Esophagus muscularis mucosa (tissue), 4 donors: Measurements from ENCODE around the gene CDC42EP1. TPM values are rescaled to one million over a fixed set of nuclear protein-coding genes. Genes with fewer than 3 reads are reported as not detected.

ENCODE experiments used
- DNase-seq: peaks from one replicate; pipeline ENCODE4 v3.0.0-alpha.2; 2017; ENCODE audit errors: extremely low spot score
- H3K27ac ChIP-seq, 4 donors: fragments of 200-600 bp; sonication (generic); replicated peaks in 1 of 4; 1 replicate in 3 of 4; 2 replicates in 1 of 4; pipeline ENCODE4 v1.5.1; 2016 to 2019; ENCODE audit warnings: mild to moderate bottlenecking in 1 of 4
- H3K27me3 ChIP-seq, 4 donors: fragments of 200-600 bp; sonication (generic); one replicate each; pipeline versions ENCODE4 v1.5.1 to v1.6.0; 2016 to 2019
- H3K36me3 ChIP-seq, 4 donors: fragments of 200-600 bp; sonication (generic); one replicate each; pipeline ENCODE4 v1.5.1; 2016 to 2019
- H3K4me1 ChIP-seq, 4 donors: fragments of 200-600 bp; sonication (generic); one replicate each; pipeline ENCODE4 v1.5.1; 2016 to 2019
- H3K4me3 ChIP-seq, 4 donors: fragments of 200-600 bp; sonication (generic); 1 replicate in 2 of 4; 2 replicates in 2 of 4; pipeline ENCODE4 v1.5.1; 2016 to 2019; ENCODE audit warnings: mild to moderate bottlenecking in 4 of 4, moderate library complexity in 1 of 4
- H3K9me3 ChIP-seq, 4 donors: fragments of 200-600 bp; sonication (generic); 1 replicate in 3 of 4; 2 replicates in 1 of 4; pipeline ENCODE4 v1.5.1; 2016 to 2019
- EP300 ChIP-seq: sonication (generic); formaldehyde crosslinking; IDR thresholded peaks from one replicate; pipeline ENCODE4 v1.6.1; 2017; ENCODE audit warnings: antibody characterized with exemption
- POLR2A ChIP-seq: fragments of 450-650 bp; IDR thresholded peaks from one replicate; pipeline ENCODE4 v1.6.1; 2017; ENCODE audit warnings: antibody characterized with exemption, moderate library complexity, mild to moderate bottlenecking, low read depth
- POLR2AphosphoS5 ChIP-seq, 2 donors: sonication (generic); formaldehyde crosslinking; IDR thresholded peaks; one replicate each; pipeline ENCODE4 v1.6.1; 2017; ENCODE audit warnings: antibody characterized with exemption in 2 of 2
- WGBS: methylation state at CpG from one replicate; pipeline ENCODE4 v1.1.5; 2018; 5-methylcytosine and 5-hydroxymethylcytosine counted together
- intact Hi-C: fragments of 100-400 bp; cut with DNase I; formaldehyde crosslinking; loops from one replicate; pipeline ENCODE4 v1.15.1; 2023
- total RNA-seq, 4 donors: library from RNA; depleted of rRNA; stranded (reverse); fragments of >200 nt; gene quantifications; one replicate each; pipeline versions ENCODE4 v1.1.0 to v1.2.1, GENCODE V29; 2016
- TF ChIP-seq, protein P1 (sequence below), 3 experiments: fragments of 200-600 bp in 2 of 3; fragments of 450-650 bp in 1 of 3; sonication (generic) in 2 of 3; IDR thresholded peaks; one replicate each; pipeline ENCODE4 v1.5.1; 2017 to 2019; ENCODE audit warnings: antibody characterized with exemption in 3 of 3, mild to moderate bottlenecking in 2 of 3, moderate library complexity in 1 of 3

CDC42EP1 gene
- total RNA-seq, 4 donors from 2014 or later = 19.9 to 38.1 (median 36.7) TPM

DNA sequence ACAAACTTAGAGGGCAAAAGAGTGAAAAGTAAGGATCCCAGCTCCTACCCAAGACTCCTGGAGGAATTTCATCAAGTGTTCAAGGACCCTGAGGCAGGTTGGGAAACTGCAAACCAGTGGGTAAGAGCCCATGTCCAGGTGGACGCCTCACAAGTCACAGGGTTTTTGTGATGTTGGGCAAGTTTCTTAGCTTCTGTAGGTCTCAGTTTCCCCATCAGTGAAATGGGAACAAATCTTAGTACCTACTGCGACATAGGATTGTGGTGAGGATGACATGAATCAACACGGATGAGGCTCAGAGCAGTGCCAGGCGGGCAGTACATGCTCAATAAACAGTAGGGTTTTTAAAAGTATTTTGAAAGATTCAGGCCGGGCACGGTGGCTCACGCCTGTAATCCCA is 17.3 kb upstream of the CDC42EP1 start:
- H3K4me1 ChIP-seq = peaks cover 31 to 44% (median 41%) of the 10 kb centered on the region in 4 donors
- no peaks in the 10 kb centered on the region for H3K9me3 ChIP-seq
- H3K27me3 ChIP-seq = peaks cover 0 to 35% (median 0%) of the 10 kb centered on the region in 4 donors
- WGBS = 91% methylated on average over 7 of the region's 7 CpGs
- H3K36me3 ChIP-seq = no peaks in the 10 kb centered on the region
- no peak overlapping the region for H3K4me3 ChIP-seq
- TF ChIP-seq, protein P1, sequence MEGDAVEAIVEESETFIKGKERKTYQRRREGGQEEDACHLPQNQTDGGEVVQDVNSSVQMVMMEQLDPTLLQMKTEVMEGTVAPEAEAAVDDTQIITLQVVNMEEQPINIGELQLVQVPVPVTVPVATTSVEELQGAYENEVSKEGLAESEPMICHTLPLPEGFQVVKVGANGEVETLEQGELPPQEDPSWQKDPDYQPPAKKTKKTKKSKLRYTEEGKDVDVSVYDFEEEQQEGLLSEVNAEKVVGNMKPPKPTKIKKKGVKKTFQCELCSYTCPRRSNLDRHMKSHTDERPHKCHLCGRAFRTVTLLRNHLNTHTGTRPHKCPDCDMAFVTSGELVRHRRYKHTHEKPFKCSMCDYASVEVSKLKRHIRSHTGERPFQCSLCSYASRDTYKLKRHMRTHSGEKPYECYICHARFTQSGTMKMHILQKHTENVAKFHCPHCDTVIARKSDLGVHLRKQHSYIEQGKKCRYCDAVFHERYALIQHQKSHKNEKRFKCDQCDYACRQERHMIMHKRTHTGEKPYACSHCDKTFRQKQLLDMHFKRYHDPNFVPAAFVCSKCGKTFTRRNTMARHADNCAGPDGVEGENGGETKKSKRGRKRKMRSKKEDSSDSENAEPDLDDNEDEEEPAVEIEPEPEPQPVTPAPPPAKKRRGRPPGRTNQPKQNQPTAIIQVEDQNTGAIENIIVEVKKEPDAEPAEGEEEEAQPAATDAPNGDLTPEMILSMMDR (IDR thresholded peaks at IDR 0.05) = no peak
- TF ChIP-seq POLR2A (no peak), POLR2AphosphoS5 (IDR thresholded peaks at IDR 0.05) (no peak), EP300 (no peak)
- no peak for DNase-seq
- H3K27ac ChIP-seq = no peak overlapping the region
- intact Hi-C loops = no loop called here

DNA sequence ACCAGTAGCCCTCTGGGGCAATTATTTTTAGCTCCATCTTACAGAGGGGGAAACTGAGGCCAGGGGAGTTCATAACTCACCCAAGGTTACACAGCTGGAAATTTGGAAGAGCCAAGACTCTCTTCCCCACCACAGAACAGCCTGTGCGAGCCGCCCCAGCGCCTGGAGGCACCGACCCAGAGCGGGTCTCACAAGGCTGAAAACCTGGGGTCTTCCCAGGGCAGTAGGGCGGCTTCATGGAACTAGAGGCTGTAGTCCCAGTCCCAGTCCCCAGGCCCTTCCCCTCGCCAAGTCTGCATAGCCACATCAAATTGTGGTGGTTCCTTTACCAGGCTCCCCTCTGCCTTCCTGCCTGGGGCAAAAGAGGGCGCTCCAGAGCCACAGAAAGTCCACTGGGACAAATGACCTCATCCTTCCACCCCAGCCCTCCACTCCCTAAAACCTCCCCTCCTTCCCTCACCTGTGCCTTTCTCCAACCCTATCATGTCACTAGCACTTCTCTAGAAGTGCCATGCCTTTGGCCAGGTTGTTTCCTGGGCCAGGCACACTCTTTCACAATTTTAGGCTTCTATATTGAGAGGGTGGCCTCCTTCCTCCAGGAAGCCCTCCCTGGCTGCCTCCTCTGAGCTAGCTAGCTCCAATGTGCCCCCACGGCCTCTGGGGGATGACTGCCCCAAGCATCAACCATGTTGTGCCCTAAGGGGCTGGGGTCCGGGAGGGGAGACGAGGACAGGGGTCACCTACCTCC is 15.2 kb upstream of the CDC42EP1 start:
- TF ChIP-seq, protein P1 (IDR thresholded peaks at IDR 0.05) = peak; percentile 50 to 67 (median 57)
- no peak for TF ChIP-seq EP300
- H3K36me3 ChIP-seq = no peaks in the 10 kb centered on the region
- H3K27me3 ChIP-seq = peaks cover 0 to 27% (median 0%) of the 10 kb centered on the region in 4 donors
- H3K9me3 ChIP-seq = no peaks in the 10 kb centered on the region
- peak overlapping the region; percentile 81 to 90 (median 84) for H3K27ac ChIP-seq
- 47% methylated on average over 5 of the region's 11 CpGs for WGBS
- H3K4me3 ChIP-seq = peak overlapping the region; percentile 20 to 49 (median 31)
- peaks cover 35 to 51% (median 45%) of the 10 kb centered on the region in 4 donors for H3K4me1 ChIP-seq
- DNase-seq = no peak
- intact Hi-C loops = loop anchor here (2.0 kb wide), 1 partner anchor 48 kb away; no protein-coding TSS in a partner anchor

DNA sequence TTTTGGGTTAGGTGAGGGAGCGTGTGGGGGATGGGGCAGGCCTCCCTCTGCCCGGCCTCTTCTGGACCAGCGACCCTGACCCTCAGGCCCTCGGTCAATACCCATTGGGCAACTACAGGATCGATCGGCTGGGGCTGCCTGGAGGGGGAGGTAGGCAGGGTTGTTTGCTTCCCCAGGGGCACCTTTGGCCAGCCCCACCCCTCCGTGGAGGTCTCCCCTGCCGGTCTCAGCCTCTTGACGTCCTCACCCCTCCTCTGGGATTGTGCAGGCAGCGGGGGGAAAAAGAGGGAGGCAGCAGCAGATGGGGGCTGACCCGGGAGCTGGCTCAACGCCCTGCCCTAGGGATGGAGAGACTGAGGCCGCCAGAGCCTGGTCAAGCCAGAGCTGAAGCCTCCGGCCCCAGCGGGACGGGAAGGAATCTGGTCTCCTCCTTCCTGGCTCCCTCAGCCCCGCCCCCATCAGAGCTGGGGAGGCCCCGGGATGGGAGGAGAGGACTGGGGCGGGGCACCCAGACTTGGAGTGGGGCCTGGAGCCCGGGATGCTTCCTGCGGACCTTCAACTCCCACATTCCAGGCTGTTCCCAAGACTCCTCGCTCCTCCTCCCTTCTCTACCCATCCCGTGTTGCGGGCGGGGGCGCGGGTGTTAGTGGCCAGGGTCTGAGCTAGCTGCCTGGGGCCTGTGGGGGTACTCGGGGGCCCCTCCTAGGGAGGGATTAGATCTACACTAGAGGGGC is 14.4 kb upstream of the CDC42EP1 start:
- no peaks in the 10 kb centered on the region for H3K9me3 ChIP-seq
- no peaks in the 10 kb centered on the region for H3K36me3 ChIP-seq
- intact Hi-C loops = loop anchor here (2.0 kb wide), 1 partner anchor 47 kb away; no protein-coding TSS in a partner anchor
- H3K27me3 ChIP-seq = peaks cover 0 to 21% (median 0%) of the 10 kb centered on the region in 4 donors
- peaks cover 40 to 54% (median 51%) of the 10 kb centered on the region in 4 donors for H3K4me1 ChIP-seq
- WGBS = 6% methylated on average over 13 of the region's 28 CpGs
- H3K27ac ChIP-seq = peak overlapping the region; percentile 81 to 90 (median 84)
- H3K4me3 ChIP-seq = peak overlapping the region; percentile 20 to 49 (median 31)
- TF ChIP-seq POLR2A = peak; percentile 33
- TF ChIP-seq POLR2AphosphoS5 (IDR thresholded peaks at IDR 0.05) = peak; percentile 70 to 75
- TF ChIP-seq, protein P1 (IDR thresholded peaks at IDR 0.05) = no peak
- peak; percentile 95 for DNase-seq

DNA sequence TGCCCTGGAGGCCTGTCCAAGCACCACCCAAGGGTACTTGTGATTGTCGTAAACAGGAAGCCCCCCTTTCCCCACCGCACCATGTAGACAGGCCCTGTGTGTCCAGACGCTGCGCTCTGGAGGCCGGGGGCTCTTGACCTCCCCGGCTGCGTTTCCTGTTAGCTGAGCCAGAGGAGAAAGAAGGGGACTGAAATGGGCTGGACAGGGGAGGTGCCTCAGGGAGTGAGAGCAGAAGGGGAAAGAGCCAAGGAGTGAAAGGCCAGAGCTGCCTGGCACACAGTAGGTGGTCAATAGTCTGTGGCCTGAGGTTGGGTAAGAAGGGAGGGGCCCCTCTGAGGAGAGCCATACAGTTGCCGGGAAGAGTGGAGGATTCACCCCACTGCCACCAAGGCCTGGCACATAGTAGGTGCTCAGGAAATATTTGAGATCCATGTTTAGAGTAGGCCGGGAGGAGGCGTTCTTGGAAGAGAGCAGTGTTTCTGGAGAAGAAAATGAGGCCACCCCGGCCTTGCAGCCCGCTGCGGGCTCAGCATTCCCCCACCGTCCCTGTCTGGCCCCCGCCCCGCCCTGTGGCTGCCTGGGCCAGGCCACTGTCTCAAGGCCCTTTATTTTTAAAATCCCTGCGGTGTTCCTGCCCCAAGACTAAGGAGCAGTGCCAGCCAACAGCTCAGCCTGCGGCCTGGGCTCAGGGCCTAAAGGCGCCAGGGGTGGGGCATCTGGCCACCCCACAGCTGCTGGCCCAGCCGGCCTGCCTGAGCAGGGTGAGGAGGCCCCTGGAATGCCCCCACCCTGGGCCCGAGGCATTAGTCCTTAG is 13.6 kb upstream of the CDC42EP1 start:
- TF ChIP-seq, protein P1 (IDR thresholded peaks at IDR 0.05) = no peak
- TF ChIP-seq POLR2A = no peak
- TF ChIP-seq POLR2AphosphoS5 (IDR thresholded peaks at IDR 0.05) = no peak
- TF ChIP-seq EP300 = no peak
- intact Hi-C loops = no loop called here
- no peak for DNase-seq

More for the DNA sequence above, 13.6 kb upstream of the CDC42EP1 start:
- H3K36me3 ChIP-seq = no peaks in the 10 kb centered on the region
- H3K27me3 ChIP-seq = peaks cover 0 to 20% (median 0%) of the 10 kb centered on the region in 4 donors
- H3K4me3 ChIP-seq = peak overlapping the region in 3 of 4 donors; percentile 20 to 34 (median 28)
- peak overlapping the region; percentile 81 to 90 (median 84) for H3K27ac ChIP-seq
- no peaks in the 10 kb centered on the region for H3K9me3 ChIP-seq
- WGBS = 52% methylated on average over 17 of the region's 21 CpGs
- H3K4me1 ChIP-seq = peaks cover 47 to 58% (median 57%) of the 10 kb centered on the region in 4 donors
